Measurements from ENCODE around the gene GOLGA5. TPM values are rescaled to one million over a fixed set of nuclear protein-coding genes. Genes with fewer than 3 reads are reported as not detected.

GOLGA5 gene
- total RNA-seq: 30.9 and 34.6 TPM in 2 replicates

GRCh38 chr14:92793709-92794546, at the start of gene GOLGA5:
Gene GOLGA5 (plus strand): TSS chr14:92794305. CDS start chr14:92797438, 3,133 bp downstream.

GRCh38 chr14:92748259-92749016, 45.7 kb upstream of the GOLGA5 start, which contains the start of gene LGMN:
Gene LGMN (minus strand): TSS chr14:92748627. CDS start chr14:92732786, 15,841 bp downstream.

Other genes starting within 250 kb of the GOLGA5 start
- gene LGMN, start 45.7 kb upstream of the GOLGA5 start, total RNA-seq: 55.9 and 91.0 TPM in 2 replicates
- not detected in 2 replicates for gene CHGA, start 128.8 kb downstream of the GOLGA5 start, total RNA-seq

All from endothelial cell of coronary artery (primary cell).